ENCODE data around the gene EDRF1.

EDRF1 gene

GRCh38 chr10:125727436-125727835 lies 7.9 kb downstream of the EDRF1 start:
- H3K4me3 ChIP-seq (ENCODE audit: low read depth, low read length), result no peak overlapping the region
- DNase-seq (ENCODE audit: low read depth), result no peak
- no peak for TF ChIP-seq CTCF (IDR thresholded peaks at IDR 0.05; ENCODE audit: insufficient read depth, low read depth, low read length, missing control alignments)

- TF ChIP-seq CTCF (IDR thresholded peaks at IDR 0.05; ENCODE audit: insufficient read depth, low read depth, low read length, missing control alignments), result no peak
- H3K4me3 ChIP-seq (ENCODE audit: low read depth, low read length), result no peak overlapping the region
- no peak for DNase-seq (ENCODE audit: low read depth)
Measured at GRCh38 chr10:125734148-125734547, 14.6 kb downstream of the EDRF1 start.

- no peak for DNase-seq (ENCODE audit: low read depth)
- TF ChIP-seq CTCF (IDR thresholded peaks at IDR 0.05; ENCODE audit: insufficient read depth, low read depth, low read length, missing control alignments), result no peak
- no peak overlapping the region for H3K4me3 ChIP-seq (ENCODE audit: low read depth, low read length)
Measured at GRCh38 chr10:125734823-125735222, 15.3 kb downstream of the EDRF1 start.

GRCh38 chr10:125738206-125738605 lies 18.7 kb downstream of the EDRF1 start:
- DNase-seq (ENCODE audit: low read depth), result no peak
- H3K4me3 ChIP-seq (ENCODE audit: low read depth, low read length), result no peak overlapping the region
- no peak for TF ChIP-seq CTCF (IDR thresholded peaks at IDR 0.05; ENCODE audit: insufficient read depth, low read depth, low read length, missing control alignments)

- TF ChIP-seq CTCF (IDR thresholded peaks at IDR 0.05; ENCODE audit: insufficient read depth, low read depth, low read length, missing control alignments), result no peak
- no peak overlapping the region for H3K4me3 ChIP-seq (ENCODE audit: low read depth, low read length)
- no peak for DNase-seq (ENCODE audit: low read depth)
Measured at GRCh38 chr10:125739994-125740679, 20.6 kb downstream of the EDRF1 start.

GRCh38 chr10:125742465-125742864 lies 23.0 kb downstream of the EDRF1 start:
- no peak for DNase-seq (ENCODE audit: low read depth)
- no peak overlapping the region for H3K4me3 ChIP-seq (ENCODE audit: low read depth, low read length)
- TF ChIP-seq CTCF (IDR thresholded peaks at IDR 0.05; ENCODE audit: insufficient read depth, low read depth, low read length, missing control alignments), result no peak

GRCh38 chr10:125744909-125745308 lies 25.4 kb downstream of the EDRF1 start:
- TF ChIP-seq CTCF (IDR thresholded peaks at IDR 0.05; ENCODE audit: insufficient read depth, low read depth, low read length, missing control alignments), result no peak
- no peak overlapping the region for H3K4me3 ChIP-seq (ENCODE audit: low read depth, low read length)
- no peak for DNase-seq (ENCODE audit: low read depth)
